HG03175 (cell line): ENCODE results near the gene INTS3.
"Not testable (repeated sequence)": the region's sequence is repeated elsewhere in the genome, so short reads cannot be mapped to it uniquely, and the experiment has no call there.

Experiments used
- ATAC-seq: cut with Tn5 transposase; IDR thresholded peaks from one replicate; pipeline ENCODE4 v1.9.1; 2021; ENCODE audit warnings: mild to moderate bottlenecking, moderate library complexity; ENCODE audit not compliant: unreplicated experiment

The INTS3 gene

DNA sequence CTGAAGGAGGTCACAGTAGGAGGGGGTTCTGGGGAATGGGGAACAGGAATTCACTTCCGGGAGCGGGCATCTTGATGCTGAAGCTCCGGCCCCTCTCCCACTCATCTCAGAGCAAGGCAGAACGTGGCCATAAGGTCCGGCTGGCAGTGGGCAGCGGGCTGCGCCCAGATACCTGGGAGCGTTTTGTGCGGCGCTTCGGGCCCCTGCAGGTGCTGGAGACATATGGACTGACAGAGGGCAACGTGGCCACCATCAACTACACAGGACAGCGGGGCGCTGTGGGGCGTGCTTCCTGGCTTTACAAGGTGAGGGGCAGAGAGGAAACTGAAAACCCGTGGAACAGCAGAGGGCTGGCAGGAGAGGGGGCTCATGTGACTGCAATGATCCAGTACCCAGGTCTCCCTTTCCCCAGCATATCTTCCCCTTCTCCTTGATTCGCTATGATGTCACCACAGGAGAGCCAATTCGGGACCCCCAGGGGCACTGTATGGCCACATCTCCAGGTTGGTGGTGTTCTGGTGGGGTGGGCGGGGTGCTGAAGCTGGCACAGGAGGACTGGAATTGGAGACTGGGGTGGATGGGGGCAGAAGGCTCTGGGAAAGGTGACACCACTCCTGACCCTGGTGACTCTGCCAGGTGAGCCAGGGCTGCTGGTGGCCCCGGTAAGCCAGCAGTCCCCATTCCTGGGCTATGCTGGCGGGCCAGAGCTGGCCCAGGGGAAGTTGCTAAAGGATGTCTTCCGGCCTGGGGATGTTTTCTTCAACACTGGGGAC is 50.4 kb downstream of the INTS3 start:
- ATAC-seq: no peak

DNA sequence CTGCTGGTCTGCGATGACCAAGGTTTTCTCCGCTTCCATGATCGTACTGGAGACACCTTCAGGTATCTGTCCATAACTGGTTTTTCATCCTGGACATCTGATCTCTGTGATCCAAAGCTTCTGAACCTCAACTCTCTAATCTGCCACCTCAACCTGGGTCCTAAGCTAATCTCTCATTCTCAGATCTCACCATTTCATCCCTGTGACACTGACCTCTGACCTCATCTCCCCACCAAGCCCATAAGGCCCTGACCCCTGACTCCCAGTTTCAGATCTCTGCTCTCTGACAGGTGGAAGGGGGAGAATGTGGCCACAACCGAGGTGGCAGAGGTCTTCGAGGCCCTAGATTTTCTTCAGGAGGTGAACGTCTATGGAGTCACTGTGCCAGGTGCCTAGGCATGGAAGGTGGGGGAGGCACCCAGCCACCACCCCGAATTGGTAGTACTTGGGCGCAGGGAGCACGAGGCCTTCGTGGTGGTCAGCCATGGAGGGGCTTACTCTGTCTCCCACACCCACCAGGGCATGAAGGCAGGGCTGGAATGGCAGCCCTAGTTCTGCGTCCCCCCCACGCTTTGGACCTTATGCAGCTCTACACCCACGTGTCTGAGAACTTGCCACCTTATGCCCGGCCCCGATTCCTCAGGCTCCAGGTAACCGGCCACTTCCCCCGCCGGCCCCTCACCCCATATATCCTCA is 51.1 kb downstream of the INTS3 start:
- ATAC-seq: no peak

DNA sequence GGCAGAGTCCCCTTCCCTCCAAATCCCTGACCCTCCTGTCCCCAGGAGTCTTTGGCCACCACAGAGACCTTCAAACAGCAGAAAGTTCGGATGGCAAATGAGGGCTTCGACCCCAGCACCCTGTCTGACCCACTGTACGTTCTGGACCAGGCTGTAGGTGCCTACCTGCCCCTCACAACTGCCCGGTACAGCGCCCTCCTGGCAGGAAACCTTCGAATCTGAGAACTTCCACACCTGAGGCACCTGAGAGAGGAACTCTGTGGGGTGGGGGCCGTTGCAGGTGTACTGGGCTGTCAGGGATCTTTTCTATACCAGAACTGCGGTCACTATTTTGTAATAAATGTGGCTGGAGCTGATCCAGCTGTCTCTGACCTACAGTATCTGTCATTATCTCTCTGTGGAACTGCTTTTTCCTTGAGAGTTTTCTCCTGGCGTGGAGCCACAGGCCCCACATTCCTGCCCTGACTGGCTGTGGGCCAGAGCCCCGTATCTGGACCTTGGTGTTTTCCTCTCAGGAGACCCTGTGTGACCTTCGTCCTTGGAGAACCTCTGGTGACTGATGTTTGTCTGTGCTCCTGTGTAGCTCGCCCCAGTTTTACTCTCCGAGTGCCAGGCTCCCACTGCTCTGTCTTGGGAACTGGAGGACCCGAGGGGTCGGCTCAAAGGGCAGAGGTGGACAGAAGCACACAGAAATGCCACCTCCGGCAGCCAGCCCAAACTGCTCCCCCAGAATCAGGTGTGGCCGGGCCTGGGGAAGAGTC is 52.1 kb downstream of the INTS3 start:
- no peak for ATAC-seq

DNA sequence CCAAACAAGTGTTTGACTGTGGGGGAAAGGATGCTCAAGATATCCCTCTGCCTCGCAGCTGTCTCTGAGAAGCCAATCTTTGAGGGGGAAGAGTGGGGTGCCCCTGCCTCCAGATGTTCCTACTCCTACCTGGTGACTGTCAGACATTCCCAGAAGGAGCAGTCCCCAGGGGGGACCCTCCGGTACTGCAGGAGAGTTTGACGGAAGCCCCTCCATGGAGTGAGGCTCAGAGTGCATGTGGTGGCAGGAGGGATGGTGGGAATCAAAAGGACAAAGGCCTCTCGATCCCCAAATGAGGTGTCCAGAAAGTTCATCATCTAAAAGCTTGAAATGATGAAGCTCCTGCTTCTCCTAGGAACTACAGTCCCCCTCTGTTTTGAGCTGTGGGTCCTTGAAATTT is 52.7 kb downstream of the INTS3 start:
- no peak for ATAC-seq

DNA sequence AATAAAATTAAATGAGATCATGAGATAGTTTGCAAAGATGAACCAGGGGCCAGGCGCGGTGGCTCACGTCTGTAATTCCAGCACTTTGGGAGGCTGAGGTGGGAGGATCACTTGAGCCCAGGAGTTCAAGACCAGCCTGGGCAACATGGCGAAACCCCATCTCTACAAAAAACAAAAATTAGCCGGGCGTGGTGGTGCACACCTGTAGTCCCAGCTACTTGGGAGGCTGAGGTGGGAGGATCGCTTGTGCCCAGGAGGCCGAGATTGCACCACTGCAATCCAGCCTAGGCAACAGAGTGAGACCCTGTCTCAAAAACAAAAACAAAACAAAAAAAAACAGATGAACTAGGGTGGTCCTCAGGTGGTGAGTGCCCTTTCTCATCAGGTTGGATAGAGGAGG is 54.8 kb downstream of the INTS3 start:
- ATAC-seq: not testable (repeated sequence)

DNA sequence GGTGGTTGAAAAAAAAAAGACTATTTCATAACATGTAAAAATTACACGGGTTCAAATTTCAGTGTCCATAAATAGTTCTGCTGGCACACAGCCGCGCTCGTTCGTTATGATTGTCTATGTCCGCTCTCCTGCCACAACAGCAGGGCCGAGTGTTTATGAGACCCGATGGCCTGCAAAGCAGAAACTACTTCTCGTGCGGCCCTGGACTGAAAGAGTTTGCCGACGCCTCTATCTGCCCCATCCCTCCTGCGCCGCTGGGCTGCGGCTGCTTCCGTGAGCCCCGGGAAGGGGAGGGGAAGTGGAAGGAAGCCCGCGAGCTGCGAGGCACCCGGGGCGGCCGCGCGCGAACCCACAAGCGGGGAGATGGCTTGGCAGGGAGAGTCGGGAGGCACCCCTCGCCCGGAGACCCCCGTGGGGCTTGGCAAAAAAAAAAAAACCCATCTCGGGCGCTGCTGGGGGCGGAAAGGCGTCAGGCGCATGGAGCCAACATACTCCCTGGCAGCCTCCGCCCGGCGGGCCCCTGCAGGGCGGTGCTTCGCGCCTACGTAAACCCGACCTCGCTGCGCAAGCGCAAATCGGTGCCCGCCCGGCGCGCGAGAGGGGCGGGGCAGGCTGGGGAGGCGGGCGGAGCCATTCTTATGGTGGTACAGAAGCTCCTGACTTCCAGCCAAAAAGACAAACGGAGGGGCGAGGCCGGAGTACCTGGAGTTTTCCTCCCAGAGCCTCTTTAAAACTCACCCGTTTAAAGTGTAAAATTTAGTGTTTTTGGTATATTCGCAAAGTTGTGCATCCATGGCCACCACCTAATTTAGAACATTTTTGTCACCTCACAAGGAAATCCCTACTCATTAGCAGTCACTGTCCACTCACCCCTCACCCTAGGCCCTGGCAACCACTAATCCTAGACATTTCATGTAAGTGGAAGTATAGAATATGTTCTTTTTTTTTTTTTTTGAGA is 55.7 kb downstream of the INTS3 start:
- ATAC-seq: peak; percentile 91

DNA sequence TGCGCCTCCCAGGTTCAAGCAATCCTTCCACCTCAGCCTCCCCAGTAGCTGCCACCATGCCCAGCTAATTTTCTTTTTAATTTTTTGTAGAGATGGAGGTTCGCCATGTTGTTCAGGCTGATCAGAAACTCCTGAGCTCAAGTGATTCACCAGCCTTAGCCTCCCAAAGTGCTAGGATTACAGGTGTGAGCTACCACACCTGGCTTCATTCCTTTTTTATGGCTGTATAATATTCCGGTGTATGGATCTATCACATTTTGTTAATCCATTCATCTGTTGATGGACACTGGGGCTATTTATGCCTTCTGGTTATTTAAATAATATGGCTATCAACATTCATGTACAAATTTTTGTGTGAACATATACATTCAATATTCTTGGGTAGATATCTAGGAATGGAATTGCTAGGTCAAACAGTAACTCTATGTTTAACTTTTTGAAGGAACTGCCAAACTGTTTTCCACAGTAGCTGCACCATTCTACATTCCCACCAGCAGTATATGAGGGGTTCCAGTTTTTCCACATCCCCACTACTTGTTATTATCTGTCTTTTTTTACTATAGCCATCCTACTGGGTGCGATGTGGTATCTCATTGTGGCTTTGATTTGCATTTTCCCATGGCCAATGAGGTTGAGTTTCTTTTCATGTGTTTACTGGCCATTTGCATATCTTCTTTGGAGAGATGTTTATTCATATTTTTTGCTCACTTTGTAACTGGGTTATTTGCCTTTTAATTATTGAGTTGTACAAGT is 58.4 kb downstream of the INTS3 start:
- no peak for ATAC-seq

DNA sequence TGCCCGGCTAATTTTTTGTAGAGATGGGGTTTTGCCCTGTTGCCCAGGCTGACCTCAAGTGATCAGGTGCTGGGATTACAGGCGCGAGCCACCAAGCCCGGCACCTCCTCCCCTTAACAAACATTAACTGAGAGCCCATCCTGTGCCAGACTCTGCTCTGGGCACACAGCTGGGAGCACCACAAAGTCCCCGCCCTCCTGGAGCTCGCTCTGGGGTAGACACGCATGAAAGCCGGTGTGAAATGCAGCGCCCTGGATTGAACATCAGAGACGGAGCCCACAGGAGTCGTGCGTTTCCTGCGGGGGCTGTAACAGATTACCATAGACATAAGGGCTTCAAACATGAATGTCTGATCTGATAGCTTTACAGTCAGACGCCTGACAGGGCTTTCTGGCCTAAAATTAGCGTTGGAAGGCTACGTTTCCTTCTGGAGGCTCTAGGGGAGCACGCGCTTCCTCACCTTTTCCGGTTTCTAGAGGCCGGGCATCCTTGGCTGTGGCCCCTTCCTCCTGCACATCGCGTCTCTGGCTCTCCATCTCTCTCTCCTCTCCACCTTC is 61.7 kb downstream of the INTS3 start:
- ATAC-seq: no peak

DNA sequence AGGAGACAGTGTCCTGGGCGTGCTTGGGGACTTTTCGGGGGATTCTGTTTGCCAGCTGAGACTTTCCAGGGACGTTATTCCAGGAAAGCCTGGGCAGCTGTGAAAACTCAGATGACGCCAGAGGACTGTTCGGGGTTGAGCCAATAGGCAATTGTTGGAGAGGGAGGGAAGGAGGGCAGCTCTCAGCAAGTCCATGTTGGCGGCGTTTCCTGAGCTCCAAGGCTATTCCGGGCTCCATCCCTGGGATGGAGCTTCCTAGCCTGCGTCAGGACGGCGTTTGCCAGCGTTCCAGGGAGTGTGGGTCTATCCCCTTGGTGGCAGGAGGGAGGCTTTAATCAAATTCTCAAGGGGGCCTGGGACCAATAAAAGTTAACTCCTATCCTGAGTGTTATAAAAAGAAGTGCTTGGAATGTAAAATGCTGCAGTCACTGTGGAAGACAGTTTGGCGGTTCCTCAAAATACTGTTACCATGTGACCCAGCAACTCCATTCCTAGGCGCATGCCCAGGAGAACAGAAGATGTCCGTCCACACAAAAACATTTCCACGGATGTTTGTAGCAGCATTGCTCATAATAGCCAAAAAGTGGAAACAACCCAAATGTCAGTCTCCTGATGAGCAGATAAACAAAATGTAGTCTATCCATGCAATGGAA is 62.6 kb downstream of the INTS3 start:
- peak; percentile 1 for ATAC-seq

DNA sequence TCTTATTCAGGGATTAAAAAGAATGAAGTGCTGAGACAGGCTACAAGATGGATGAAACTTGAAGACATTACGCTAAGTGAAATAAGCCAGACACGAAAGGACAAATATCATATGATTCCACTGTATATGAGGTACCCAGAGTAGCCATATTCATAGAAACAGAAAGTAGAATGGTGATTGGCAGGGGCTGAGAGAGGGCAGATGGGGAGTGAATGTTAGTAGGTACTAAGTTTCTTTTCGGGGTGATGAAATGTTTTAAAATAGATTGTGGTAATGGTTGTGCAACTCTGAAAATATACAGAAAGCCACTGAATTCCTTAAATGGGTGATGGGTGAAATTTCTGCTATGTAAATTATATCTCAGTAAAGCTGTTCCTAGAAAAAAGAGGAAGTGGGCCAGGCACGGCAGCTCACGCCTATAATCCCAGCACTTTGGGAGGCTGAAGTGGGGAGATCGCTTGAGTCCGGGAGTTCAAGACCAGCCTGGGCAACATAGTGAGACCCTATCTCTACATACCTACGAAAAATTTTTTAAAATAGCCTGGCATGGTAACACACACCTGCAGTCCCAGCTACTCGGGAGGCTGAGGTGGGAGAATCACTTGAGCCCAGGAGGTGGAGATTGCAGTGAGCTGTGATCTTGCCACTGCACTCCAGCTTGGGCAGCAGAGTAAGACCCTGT is 63.3 kb downstream of the INTS3 start:
- ATAC-seq: peak; percentile 92

DNA sequence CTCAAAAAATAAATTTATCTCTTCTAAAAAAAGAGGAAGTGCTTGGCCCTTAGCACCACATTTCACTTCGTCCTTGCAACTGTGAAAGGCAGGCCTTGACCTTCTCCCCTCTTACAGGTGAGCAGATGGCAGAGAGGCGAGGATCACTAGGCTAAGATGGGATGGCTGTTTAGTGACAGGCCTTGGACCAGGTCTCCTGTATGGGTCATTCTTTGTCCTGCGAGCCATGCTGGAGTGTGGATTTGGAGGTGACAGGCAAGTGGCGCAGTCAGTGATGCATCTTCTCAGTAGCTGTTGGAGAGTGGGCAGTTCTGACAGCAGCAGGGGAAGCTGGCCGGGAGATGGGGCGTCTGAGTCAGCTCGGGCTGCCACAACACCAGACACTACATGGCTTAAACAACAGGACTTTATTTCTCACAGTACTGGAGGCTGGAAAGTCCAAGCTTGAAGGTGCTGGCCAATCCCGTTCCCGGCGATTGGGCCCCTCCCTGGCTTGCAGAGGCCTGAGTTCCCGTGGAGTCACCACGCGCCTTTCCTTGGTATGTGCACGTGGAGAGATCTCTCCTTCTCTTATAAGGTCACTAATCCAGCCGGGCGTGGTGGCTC is 63.9 kb downstream of the INTS3 start:
- ATAC-seq: peak; percentile 26

DNA sequence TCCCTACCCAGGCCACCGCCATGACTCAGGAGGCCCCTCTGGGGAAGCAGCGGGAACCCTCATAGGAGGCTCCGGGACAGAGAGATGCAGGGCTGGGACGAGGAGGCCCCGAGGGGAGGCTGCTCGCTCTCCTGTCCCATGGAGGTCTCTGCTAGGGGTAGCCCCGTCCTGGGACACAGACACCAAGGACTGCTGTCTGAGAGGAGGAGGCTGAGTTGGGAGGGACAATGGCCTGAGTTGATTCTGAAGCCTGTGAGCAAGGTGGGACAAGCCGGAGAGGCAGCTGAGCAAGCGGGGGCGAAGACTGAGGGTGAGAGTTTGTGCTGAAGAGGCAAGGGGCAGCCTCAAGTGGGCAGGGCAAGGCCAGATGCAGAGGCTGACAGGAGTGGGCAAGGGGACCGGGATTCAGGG is 64.8 kb downstream of the INTS3 start:
- no peak for ATAC-seq

DNA sequence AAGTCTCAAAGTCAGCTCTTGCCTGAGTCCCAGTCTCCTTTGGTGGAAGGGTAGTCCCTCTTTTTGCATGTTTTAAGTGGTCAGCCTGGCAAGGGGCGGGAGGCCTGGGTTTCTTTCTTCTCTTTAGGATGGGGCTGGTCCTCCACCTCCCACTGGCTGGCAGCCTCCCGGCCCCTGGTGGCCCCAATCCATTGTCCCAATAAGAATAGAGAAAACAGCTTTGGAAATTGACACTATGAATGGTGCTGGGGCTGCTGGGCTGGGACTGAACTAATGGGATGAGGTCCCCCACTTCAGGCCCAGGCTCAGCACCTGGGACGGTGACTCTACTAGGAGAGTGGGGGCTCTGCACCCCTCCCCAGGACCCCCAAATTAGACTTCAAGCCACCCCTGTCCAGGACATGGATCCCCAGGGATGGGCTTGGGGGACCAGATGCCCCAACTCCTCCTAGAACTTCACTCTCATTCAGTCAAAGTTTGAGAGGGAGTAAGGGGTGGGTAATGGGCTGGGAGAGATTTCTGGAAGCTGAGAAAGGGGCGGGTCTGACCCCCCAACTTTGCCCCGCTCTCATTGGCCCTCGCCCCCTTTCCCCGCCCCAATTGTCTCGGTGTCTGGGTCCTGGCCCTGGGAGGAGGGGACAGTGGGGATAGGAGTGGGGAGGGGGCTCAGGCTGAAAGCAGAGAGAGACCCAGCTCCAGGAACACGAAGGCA is 65.6 kb downstream of the INTS3 start:
- no peak for ATAC-seq

DNA sequence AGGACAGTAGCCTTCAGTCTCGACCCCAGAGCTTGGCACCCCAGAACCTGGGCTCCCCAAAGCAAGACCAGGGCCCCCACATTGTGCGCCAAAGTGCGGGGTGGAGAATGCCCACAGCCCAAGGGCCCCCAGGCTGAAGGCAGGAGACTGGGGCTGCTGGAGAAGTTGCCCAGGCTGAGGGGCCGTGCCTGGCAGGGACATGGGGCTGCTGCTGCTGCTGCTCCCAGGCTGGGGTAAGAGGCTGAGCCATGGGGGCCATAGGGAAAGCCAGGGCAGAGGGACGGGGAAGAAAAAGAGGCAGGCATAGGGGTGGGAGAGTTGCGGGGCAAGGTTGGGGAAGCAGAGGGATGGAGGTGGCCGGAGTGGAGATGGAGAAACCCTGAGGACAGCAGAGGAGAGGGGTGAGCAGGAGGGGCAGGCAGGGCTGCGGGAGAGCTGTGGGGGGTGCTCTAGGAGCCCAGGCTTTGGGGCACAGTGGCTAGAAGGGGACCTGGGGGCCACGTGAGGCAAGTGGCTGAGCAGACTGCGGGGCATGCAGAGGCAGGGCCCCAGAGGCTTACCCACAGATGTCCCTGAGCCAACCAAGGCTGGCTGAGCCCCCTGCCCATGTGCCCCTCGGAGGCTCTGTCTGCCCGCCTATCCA is 66.2 kb downstream of the INTS3 start:
- ATAC-seq: no peak

DNA sequence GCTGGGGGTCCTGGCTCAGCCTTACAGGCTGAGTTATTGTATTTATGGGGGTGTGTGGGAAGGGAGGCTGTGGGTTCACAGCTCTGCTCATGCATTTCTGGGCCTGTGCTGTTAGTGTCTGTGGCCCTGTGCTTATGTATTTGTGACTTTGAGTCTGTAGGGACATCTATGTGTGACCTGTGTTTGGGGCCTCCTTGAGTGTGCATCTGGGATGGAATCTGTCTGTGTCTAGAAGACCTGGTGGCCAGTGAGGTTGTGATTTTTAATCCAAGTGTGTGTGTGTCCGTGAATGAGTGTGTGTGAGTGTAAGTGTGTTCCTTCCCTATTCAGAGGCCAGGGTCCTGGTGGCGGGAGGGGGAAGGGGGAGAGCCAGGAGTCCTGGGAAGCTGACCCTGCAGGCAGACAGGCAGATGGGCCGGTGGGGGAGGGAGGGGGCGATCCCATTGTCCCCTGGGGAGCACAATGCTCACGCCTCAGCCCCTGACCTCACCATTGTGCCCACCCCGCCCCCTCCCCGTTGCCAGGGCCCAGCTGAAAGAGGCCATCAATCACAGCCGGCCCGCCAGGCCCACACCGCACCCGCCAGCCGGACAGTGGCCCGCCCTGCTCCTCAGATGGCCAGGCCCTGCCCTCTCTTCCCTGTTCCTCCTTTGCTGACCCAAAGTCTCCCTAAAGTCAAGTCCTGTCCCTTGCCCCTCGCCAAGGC is 66.9 kb downstream of the INTS3 start:
- ATAC-seq: no peak

DNA sequence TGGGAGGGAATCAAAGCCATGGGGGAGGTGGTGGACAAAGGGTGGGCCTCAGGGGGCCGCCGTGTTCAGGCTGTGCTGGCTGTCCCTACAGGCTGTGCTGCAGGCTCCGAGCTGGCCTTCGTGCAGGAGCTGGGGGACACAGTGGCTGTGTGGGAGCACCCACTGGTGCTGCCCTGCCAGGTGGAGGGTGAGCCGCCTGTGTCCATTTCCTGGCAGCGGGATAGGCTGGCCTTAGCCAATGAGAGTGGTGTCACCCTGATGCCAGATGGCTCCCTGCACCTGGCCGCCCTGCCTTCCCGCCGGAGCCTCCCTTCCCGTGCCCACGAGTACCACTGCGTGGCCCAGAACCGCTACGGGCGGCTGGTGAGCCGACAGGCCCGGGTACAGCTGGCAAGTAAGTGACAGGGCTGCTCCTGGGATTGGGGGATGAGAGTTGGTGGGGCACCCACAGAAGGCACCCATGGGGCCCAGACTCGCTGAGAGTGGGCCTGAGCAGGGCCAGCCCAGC is 67.5 kb downstream of the INTS3 start:
- no peak for ATAC-seq
